ENCODE results near the gene SMIM33. TPM values are rescaled to one million over a fixed set of nuclear protein-coding genes. Genes with fewer than 3 reads are reported as not detected.
"Not testable (repeated sequence)": the region's sequence is repeated elsewhere in the genome, so short reads cannot be mapped to it uniquely, and the experiment has no call there.

The SMIM33 gene
- total RNA-seq, 1 donor from 2014 or later, result not detected

GRCh38 chr5:139431706-139432105, 39.1 kb upstream of the SMIM33 start:
- Histone ChIP-seq H3K4me3 (no peak overlapping the region), H3K27ac (no peak overlapping the region), H3K4me1 (no peaks in the 10 kb centered on the region), H3K36me3 (peaks cover 37% of the 10 kb centered on the region), H3K9me3 (no peaks in the 10 kb centered on the region), H3K27me3 (ENCODE audit: low read depth) (no peaks in the 10 kb centered on the region)
- no peak for TF ChIP-seq CTCF (IDR thresholded peaks at IDR 0.05)
- DNase-seq, result no peak
- intact Hi-C loops (cut with DNase I), result no loop called here
- ATAC-seq, result no peak

GRCh38 chr5:139435676-139436075, 35.1 kb upstream of the SMIM33 start:
- Histone ChIP-seq H3K27me3 (ENCODE audit: low read depth) (no peaks in the 10 kb centered on the region), H3K4me1 (peaks cover 10% of the 10 kb centered on the region), H3K9me3 (no peaks in the 10 kb centered on the region), H3K36me3 (peaks cover 7% of the 10 kb centered on the region), H3K4me3 (no peak overlapping the region), H3K27ac (no peak overlapping the region)
- intact Hi-C loops (cut with DNase I), result no loop called here
- DNase-seq, result no peak
- no peak for ATAC-seq
- TF ChIP-seq CTCF (IDR thresholded peaks at IDR 0.05), result no peak

GRCh38 chr5:139438707-139439012, 32.1 kb upstream of the SMIM33 start:
- H3K4me1 ChIP-seq, result peaks cover 10% of the 10 kb centered on the region
- intact Hi-C loops (cut with DNase I), result no loop called here
- no peak for ATAC-seq
- no peaks in the 10 kb centered on the region for H3K36me3 ChIP-seq
- no peak for TF ChIP-seq CTCF (IDR thresholded peaks at IDR 0.05)
- peak overlapping the region; percentile 96 for H3K27ac ChIP-seq
- no peak for DNase-seq
- no peaks in the 10 kb centered on the region for H3K27me3 ChIP-seq (ENCODE audit: low read depth)
- H3K9me3 ChIP-seq, result no peaks in the 10 kb centered on the region
- peak overlapping the region; percentile 83 for H3K4me3 ChIP-seq

DNA sequence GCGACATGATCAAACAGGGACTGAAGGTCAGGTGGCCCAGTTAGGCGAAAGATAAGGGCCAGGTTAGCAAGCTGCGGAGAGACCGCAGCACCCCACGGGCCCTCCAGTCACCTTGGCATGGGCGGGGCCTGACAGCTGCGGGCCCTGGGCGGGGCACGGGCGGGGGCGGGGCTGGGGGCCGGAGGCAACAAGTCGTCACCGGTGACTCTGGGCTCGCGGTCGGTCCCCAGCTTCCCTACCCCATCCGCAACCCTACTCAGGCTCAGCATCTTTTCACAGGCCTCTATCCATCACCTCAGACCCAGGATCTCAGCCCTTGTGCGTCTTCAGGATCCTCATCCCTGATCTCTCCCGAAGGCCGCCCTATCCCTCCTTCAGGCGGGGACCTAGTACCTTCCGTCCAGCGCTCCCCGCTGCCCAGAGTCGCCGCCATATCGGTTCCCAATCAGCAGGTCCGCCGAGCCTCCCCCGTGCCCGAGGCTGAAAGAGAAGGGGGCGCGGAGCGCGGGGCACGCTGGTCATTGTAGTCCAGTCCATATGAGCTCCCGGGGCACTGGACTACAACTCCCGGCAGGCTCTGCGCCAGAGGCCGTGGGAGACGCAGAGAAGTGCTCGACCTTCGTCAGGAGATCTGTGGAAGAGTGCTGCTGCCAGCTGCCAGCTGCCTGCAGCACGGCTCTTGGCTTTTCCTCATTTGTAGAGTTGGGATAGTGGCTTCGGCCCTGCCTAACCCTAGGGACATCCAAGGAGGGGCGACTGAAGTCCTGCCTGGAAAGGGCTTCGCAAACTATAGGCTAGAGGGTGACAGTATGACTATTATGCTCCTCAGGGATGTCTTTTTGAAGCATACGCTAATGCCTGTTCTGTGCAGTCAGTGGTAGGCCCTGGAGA, 31.5 kb upstream of the SMIM33 start, which contains the start of gene DNAJC18:
DNAJC18 (minus strand) TSS at position 513 of the 891 bp plus-strand sequence; CDS start at position 433, 80 bp downstream.
- peak; percentile 97 for DNase-seq
- H3K27me3 ChIP-seq (ENCODE audit: low read depth), result no peaks in the 10 kb centered on the region
- peaks cover 16% of the 10 kb centered on the region for H3K4me1 ChIP-seq
- H3K27ac ChIP-seq, result peak within 1 kb of the TSS; percentile 96
- intact Hi-C loops (cut with DNase I), result no loop called here
- no peaks in the 10 kb centered on the region for H3K36me3 ChIP-seq
- no peak for TF ChIP-seq CTCF (IDR thresholded peaks at IDR 0.05)
- H3K4me3 ChIP-seq, result peak within 1 kb of the TSS; percentile 83
- ATAC-seq, result peak; percentile 99
- no peaks in the 10 kb centered on the region for H3K9me3 ChIP-seq

- DNase-seq; H3K27me3 ChIP-seq (ENCODE audit: low read depth); intact Hi-C loops (cut with DNase I); H3K9me3 ChIP-seq; ATAC-seq; H3K4me3 ChIP-seq; H3K27ac ChIP-seq; H3K36me3 ChIP-seq: not testable (repeated sequence)
- peaks cover 16% of the 10 kb centered on the region for H3K4me1 ChIP-seq
Observed at GRCh38 chr5:139440416-139440815, 30.4 kb upstream of the SMIM33 start.

GRCh38 chr5:139443831-139444453, 26.9 kb upstream of the SMIM33 start:
- intact Hi-C loops (cut with DNase I), result no loop called here

More at GRCh38 chr5:139443831-139444453, 26.9 kb upstream of the SMIM33 start:
- H3K36me3 ChIP-seq, result peaks cover 11% of the 10 kb centered on the region
- no peak for TF ChIP-seq CTCF (IDR thresholded peaks at IDR 0.05)
- peaks cover 12% of the 10 kb centered on the region for H3K4me1 ChIP-seq
- no peak overlapping the region for H3K4me3 ChIP-seq
- H3K9me3 ChIP-seq, result no peaks in the 10 kb centered on the region
- ATAC-seq, result no peak
- H3K27me3 ChIP-seq (ENCODE audit: low read depth), result no peaks in the 10 kb centered on the region
- no peak overlapping the region for H3K27ac ChIP-seq
- no peak for DNase-seq
